HEK293 (cell line): ENCODE measurements around the gene BCL2A1.

Experiments used
- CTCF ChIP-seq: fragments of 450-650 bp; formaldehyde crosslinking; IDR thresholded peaks from 2 replicates; pipeline ENCODE4 v1.5.1; 2016; ENCODE audit warnings: missing biosample characterization, missing genetic modification characterization
- SETDB1 ChIP-seq: IDR thresholded peaks from one replicate; pipeline ENCODE4 v1.6.1; 2017; ENCODE audit warnings: mild to moderate bottlenecking, low read length, moderate library complexity, mixed read lengths; ENCODE audit not compliant: insufficient read length
- ZNF398 ChIP-seq: fragments of 450-650 bp; formaldehyde crosslinking; IDR thresholded peaks from 2 replicates; pipeline ENCODE4 v1.5.1; 2017; ENCODE audit warnings: missing biosample characterization, missing genetic modification characterization
- ZNF423 ChIP-seq: fragments of 450-650 bp; formaldehyde crosslinking; IDR thresholded peaks from 2 replicates; pipeline ENCODE4 v1.5.1; 2016; ENCODE audit warnings: missing biosample characterization, missing genetic modification characterization
- ZNF501 ChIP-seq: fragments of 450-650 bp; formaldehyde crosslinking; IDR thresholded peaks from 2 replicates; pipeline ENCODE4 v1.5.1; 2016; ENCODE audit warnings: missing biosample characterization, missing genetic modification characterization
- ZNF510 ChIP-seq: fragments of 450-650 bp; formaldehyde crosslinking; IDR thresholded peaks from 2 replicates; pipeline ENCODE4 v1.5.1; 2018; ENCODE audit warnings: mild to moderate bottlenecking, missing genetic modification characterization, missing biosample characterization; ENCODE audit not compliant: insufficient replicate concordance
- ZNF549 ChIP-seq: fragments of 450-650 bp; IDR thresholded peaks from 2 replicates; pipeline ENCODE4 v1.5.1; 2018; ENCODE audit warnings: missing biosample characterization, missing genetic modification characterization, mild to moderate bottlenecking, inconsistent platforms, moderate library complexity
- ZNF560 ChIP-seq: fragments of 450-650 bp; formaldehyde crosslinking; IDR thresholded peaks from 2 replicates; pipeline ENCODE4 v1.5.1; 2017; ENCODE audit warnings: missing biosample characterization, missing genetic modification characterization, borderline replicate concordance
- ZNF777 ChIP-seq: fragments of 450-650 bp; formaldehyde crosslinking; IDR thresholded peaks from 2 replicates; pipeline ENCODE4 v1.5.1; 2017; ENCODE audit warnings: missing biosample characterization, missing genetic modification characterization, borderline replicate concordance

GRCh38 chr15:79932447-79932846 is 38.5 kb downstream of the BCL2A1 start:
- TF ChIP-seq ZNF398 (tag by site-specific recombination): no peak
- TF ChIP-seq ZNF423 (tag by site-specific recombination): no peak
- TF ChIP-seq ZNF560: no peak
- no peak for TF ChIP-seq ZNF549 (tag by site-specific recombination)
- TF ChIP-seq CTCF (tag by site-specific recombination): no peak
- no peak for TF ChIP-seq ZNF777 (tag by site-specific recombination)
- TF ChIP-seq ZNF501 (tag by site-specific recombination): no peak
- TF ChIP-seq SETDB1: no peak
- no peak for TF ChIP-seq ZNF510
